Measurements from ENCODE around the gene SHISA9. TPM values are rescaled to one million over a fixed set of nuclear protein-coding genes. Genes with fewer than 3 reads are reported as not detected.
A peak's percentile ranks its signal among the peaks of the same experiment; 100 is the strongest.

Gene SHISA9
- polyA plus RNA-seq, 2 of the 4 experiments (the other 2 are of a cell fraction), result 0.16 TPM; not detected in 1

DNA sequence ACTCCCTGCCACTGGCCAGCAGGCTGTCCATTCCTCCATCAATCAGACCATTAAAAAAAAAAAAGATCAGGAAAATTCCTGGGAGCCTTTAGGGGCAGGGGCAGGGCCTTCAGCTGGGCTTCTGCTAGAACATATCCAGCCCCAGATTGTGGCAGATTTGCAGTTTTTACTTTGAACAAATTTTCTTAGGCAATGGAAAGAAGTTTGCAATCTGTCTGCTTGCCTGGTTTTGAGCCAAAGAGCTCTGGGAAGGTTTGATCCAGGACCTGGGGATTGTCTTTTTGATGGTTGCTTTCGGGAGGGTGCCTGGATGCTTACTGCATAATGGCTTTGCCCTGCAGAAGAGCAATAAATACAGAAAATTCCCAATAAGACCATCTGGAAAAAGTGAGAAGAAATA lies 145.9 kb downstream of the SHISA9 start:
- CTCF ChIA-PET, result no interaction called here
- no peak for TF ChIP-seq FOSL2 (IDR thresholded peaks at IDR 0.05)
- TF ChIP-seq FOSL2 (CRISPR knock-in tag; IDR thresholded peaks at IDR 0.05), result no peak
- TF ChIP-seq, protein P1, sequence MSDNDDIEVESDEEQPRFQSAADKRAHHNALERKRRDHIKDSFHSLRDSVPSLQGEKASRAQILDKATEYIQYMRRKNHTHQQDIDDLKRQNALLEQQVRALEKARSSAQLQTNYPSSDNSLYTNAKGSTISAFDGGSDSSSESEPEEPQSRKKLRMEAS (IDR thresholded peaks at IDR 0.05), result no peak
- TF ChIP-seq ESRRA (IDR thresholded peaks at IDR 0.05; ENCODE audit: borderline replicate concordance, low read length), result no peak
- no peak for TF ChIP-seq KDM5A (IDR thresholded peaks at IDR 0.05)
- TF ChIP-seq ZC3H11A (IDR thresholded peaks at IDR 0.05), result no peak
- no peak for TF ChIP-seq MAFK (IDR thresholded peaks at IDR 0.05; ENCODE audit: partially characterized antibody)
- TF ChIP-seq, protein P2, sequence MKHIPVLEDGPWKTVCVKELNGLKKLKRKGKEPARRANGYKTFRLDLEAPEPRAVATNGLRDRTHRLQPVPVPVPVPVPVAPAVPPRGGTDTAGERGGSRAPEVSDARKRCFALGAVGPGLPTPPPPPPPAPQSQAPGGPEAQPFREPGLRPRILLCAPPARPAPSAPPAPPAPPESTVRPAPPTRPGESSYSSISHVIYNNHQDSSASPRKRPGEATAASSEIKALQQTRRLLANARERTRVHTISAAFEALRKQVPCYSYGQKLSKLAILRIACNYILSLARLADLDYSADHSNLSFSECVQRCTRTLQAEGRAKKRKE (CRISPR knock-in tag; IDR thresholded peaks at IDR 0.05; ENCODE audit: low read depth), result no peak
- TF ChIP-seq, protein P3, sequence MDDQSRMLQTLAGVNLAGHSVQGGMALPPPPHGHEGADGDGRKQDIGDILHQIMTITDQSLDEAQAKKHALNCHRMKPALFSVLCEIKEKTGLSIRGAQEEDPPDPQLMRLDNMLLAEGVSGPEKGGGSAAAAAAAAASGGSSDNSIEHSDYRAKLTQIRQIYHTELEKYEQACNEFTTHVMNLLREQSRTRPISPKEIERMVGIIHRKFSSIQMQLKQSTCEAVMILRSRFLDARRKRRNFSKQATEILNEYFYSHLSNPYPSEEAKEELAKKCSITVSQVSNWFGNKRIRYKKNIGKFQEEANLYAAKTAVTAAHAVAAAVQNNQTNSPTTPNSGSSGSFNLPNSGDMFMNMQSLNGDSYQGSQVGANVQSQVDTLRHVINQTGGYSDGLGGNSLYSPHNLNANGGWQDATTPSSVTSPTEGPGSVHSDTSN (IDR thresholded peaks at IDR 0.05), result no peak
- TF ChIP-seq ZNF302 (CRISPR knock-in tag; IDR thresholded peaks at IDR 0.05), result no peak
- WGBS (ENCODE audit: missing lambda C conversion rate), result 0% methylated on average over 1 of the region's 1 CpG
- FAIRE-seq, result no peak
- ATAC-seq, result no peak
- POLR2A ChIA-PET, result no interaction called here
- no peak overlapping the region for H3K27ac ChIP-seq
- H3K4me1 ChIP-seq, result no peaks in the 10 kb centered on the region
- H3K4me3 ChIP-seq, result no peak overlapping the region
- no peak for DNase-seq (ENCODE audit: low read depth in 1 of 2, low spot score in 1 of 2)
- H3K9me3 ChIP-seq, result peaks cover 6% of the 10 kb centered on the region; the same call in 1 of the 3 replicates
- H3K4me2 ChIP-seq, result no peak overlapping the region

DNA sequence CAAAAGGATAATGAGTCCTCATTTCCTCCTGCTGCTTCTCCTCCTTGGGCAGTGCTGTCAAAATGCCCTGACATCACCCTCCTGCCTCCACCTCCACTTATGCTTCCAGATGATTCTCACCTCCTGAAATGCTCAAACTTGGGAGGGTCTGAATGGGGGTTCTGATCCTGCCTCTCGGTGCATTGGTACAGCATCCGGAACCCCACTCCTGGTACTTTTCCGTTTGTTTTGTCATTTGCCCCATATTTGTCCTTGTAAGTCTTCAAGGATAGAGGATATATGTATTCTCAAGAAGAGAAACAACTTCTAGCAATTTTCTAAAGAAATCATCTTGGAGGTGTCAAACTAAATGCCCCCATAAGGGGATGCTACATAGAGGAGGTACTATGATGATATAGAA lies 148.3 kb downstream of the SHISA9 start:
- FAIRE-seq, result no peak
- 41% methylated on average over 3 of the region's 3 CpGs for whole genome bisulfite sequencing (ENCODE audit: missing lambda C conversion rate)
- H3K9me3 ChIP-seq, result peaks cover 6% of the 10 kb centered on the region; the same call in 1 of the 3 replicates

DNA sequence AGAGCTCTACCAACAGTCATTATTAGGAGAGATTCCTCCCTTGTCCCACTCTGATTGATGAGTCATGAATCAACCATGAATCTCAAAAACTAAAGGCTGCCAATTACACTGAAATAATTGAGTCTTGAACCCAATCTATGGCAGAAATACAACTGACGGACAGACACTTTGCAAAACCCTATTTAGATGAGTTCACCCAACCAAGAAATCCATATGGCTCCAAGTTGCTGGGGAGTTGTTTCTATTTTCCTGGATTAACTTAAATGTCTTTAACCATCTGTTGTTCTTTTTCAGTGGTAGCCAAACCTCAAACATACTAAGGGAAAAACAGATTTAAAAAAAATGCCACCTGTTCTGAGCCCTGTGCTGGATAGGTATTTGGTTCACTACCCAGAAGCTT lies 151.0 kb downstream of the SHISA9 start:
- no peak for TF ChIP-seq SMC3 (IDR thresholded peaks at IDR 0.05)
- TF ChIP-seq FOSL2 (IDR thresholded peaks at IDR 0.05), result no peak
- peak; percentile 33 for TF ChIP-seq FOSL2 (CRISPR knock-in tag; IDR thresholded peaks at IDR 0.05)
- no peak for TF ChIP-seq HEYL (CRISPR knock-in tag; IDR thresholded peaks at IDR 0.05)
- TF ChIP-seq HDAC2 (IDR thresholded peaks at IDR 0.05), result no peak
- no peak for TF ChIP-seq CBX2 (IDR thresholded peaks at IDR 0.05; ENCODE audit: borderline replicate concordance, low read depth)
- TF ChIP-seq TP53 (CRISPR knock-in tag; IDR thresholded peaks at IDR 0.05), result no peak
- peaks cover 6% of the 10 kb centered on the region; the same call in 1 of the 3 replicates for H3K9me3 ChIP-seq
- ATAC-seq, result no peak
- H3K27ac ChIP-seq, result no peak overlapping the region
- no peak for FAIRE-seq
- 22% methylated on average over 1 of the region's 1 CpG for WGBS (ENCODE audit: missing lambda C conversion rate)
- no peak for DNase-seq (ENCODE audit: low read depth in 1 of 2, low spot score in 1 of 2)
- ChIA-PET CTCF (no interaction called here), POLR2A (no interaction called here)
- no peak overlapping the region for H3K4me2 ChIP-seq
- no peaks in the 10 kb centered on the region for H3K4me1 ChIP-seq
- H3K4me3 ChIP-seq, result no peak overlapping the region

More for the DNA sequence above, 148.3 kb downstream of the SHISA9 start:
- H3K4me2 ChIP-seq, result no peak overlapping the region
- no peak overlapping the region for H3K4me3 ChIP-seq
- ChIA-PET POLR2A (no interaction called here), CTCF (interaction anchor here (0.7 kb wide), 1 partner anchor 29 kb away, joined by 3 read pairs; no protein-coding TSS in a partner anchor)
- no peak overlapping the region for H3K27ac ChIP-seq
- no peak for ATAC-seq
- H3K4me1 ChIP-seq, result no peaks in the 10 kb centered on the region
- DNase-seq (ENCODE audit: low read depth in 1 of 2, low spot score in 1 of 2), result no peak
- TF ChIP-seq ZC3H11A (IDR thresholded peaks at IDR 0.05) (no peak), BHLHE40 (IDR thresholded peaks at IDR 0.05; ENCODE audit: low read depth, low read length) (no peak), MAFK (IDR thresholded peaks at IDR 0.05; ENCODE audit: partially characterized antibody) (no peak), PHF8 (IDR thresholded peaks at IDR 0.05; ENCODE audit: borderline replicate concordance, low read depth) (no peak), ZNF302 (CRISPR knock-in tag; IDR thresholded peaks at IDR 0.05) (no peak), FOSL2 (IDR thresholded peaks at IDR 0.05) (no peak), FOSL2 (CRISPR knock-in tag; IDR thresholded peaks at IDR 0.05) (no peak), FOSB (CRISPR knock-in tag; IDR thresholded peaks at IDR 0.05) (no peak), ZSCAN20 (CRISPR knock-in tag; IDR thresholded peaks at IDR 0.05) (no peak), RAD21 (conservative IDR thresholded peaks at IDR 0.05 in 1 of 2, IDR thresholded peaks at IDR 0.05 in 1 of 2) (no peak), CHD2 (IDR thresholded peaks at IDR 0.05; ENCODE audit: low read length, partially characterized antibody) (no peak)
- TF ChIP-seq, protein P4, sequence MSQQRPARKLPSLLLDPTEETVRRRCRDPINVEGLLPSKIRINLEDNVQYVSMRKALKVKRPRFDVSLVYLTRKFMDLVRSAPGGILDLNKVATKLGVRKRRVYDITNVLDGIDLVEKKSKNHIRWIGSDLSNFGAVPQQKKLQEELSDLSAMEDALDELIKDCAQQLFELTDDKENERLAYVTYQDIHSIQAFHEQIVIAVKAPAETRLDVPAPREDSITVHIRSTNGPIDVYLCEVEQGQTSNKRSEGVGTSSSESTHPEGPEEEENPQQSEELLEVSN (IDR thresholded peaks at IDR 0.05; ENCODE audit: borderline replicate concordance, low read depth), result no peak

Data from A549 (cell line).